Thyroid gland (tissue), 4 donors: ENCODE data around the gene FLAD1. TPM values are rescaled to one million over a fixed set of nuclear protein-coding genes. Genes with fewer than 3 reads are reported as not detected.
"Not testable (repeated sequence)": the region's sequence is repeated elsewhere in the genome, so short reads cannot be mapped to it uniquely, and the experiment has no call there.

Experiments
- DNase-seq, 2 donors: peaks; one replicate each; pipeline ENCODE4 v3.0.0-alpha.2; 2019
- H3K27ac ChIP-seq, 3 donors: fragments of 200-600 bp; sonication (generic); 1 replicate in 2 of 3; 2 replicates in 1 of 3; pipeline ENCODE4 v1.5.1; 2016 to 2019; ENCODE audit warnings: mild to moderate bottlenecking in 1 of 3, moderate library complexity in 1 of 3
- H3K27me3 ChIP-seq: fragments of 200-600 bp; sonication (generic); one replicate; pipeline ENCODE4 v1.5.1; 2019
- H3K36me3 ChIP-seq, 2 donors: fragments of 200-600 bp; sonication (generic); one replicate each; pipeline ENCODE4 v1.5.1; 2016 to 2019
- H3K4me1 ChIP-seq, 2 donors: fragments of 200-600 bp; sonication (generic); one replicate each; pipeline ENCODE4 v1.5.1; 2017 to 2019
- H3K4me3 ChIP-seq, 3 donors: fragments of 200-600 bp; sonication (generic); replicated peaks in 1 of 3; 1 replicate in 2 of 3; 2 replicates in 1 of 3; pipeline ENCODE4 v1.5.1; 2016; ENCODE audit warnings: mild to moderate bottlenecking in 1 of 3
- H3K9me3 ChIP-seq: fragments of 200-600 bp; sonication (generic); one replicate; pipeline ENCODE4 v1.5.1; 2017
- CTCF ChIP-seq, 6 experiments: fragments of 200-600 bp in 3 of 6; fragments of 450-650 bp in 3 of 6; sonication (generic) in 3 of 6; IDR thresholded peaks; one replicate each; pipeline ENCODE4 v1.5.1; 2016 to 2019; ENCODE audit warnings: antibody characterized with exemption in 6 of 6, mild to moderate bottlenecking in 2 of 6, inconsistent platforms in 1 of 6, moderate library complexity in 1 of 6
- POLR2A ChIP-seq, 2 donors: fragments of 450-650 bp; IDR thresholded peaks; one replicate each; pipeline ENCODE4 v1.6.1; 2017; ENCODE audit warnings: antibody characterized with exemption in 2 of 2, mild to moderate bottlenecking in 2 of 2, moderate library complexity in 1 of 2
- WGBS, 2 donors: methylation state at CpG; one replicate each; pipeline ENCODE4 v1.1.5; 2017; 5-methylcytosine and 5-hydroxymethylcytosine counted together
- intact Hi-C: fragments of 100-400 bp; cut with DNase I; formaldehyde crosslinking; loops from one replicate; pipeline ENCODE4 v1.15.1; 2023
- total RNA-seq, 4 donors: library from RNA; depleted of rRNA; stranded (reverse); fragments of >200 nt; gene quantifications; one replicate each; pipeline ENCODE4 v1.2.3, GENCODE V29; 2016

FLAD1 gene
- total RNA-seq, 4 donors from 2014 or later = 24.1 to 39.3 (median 31.1) TPM

DNA sequence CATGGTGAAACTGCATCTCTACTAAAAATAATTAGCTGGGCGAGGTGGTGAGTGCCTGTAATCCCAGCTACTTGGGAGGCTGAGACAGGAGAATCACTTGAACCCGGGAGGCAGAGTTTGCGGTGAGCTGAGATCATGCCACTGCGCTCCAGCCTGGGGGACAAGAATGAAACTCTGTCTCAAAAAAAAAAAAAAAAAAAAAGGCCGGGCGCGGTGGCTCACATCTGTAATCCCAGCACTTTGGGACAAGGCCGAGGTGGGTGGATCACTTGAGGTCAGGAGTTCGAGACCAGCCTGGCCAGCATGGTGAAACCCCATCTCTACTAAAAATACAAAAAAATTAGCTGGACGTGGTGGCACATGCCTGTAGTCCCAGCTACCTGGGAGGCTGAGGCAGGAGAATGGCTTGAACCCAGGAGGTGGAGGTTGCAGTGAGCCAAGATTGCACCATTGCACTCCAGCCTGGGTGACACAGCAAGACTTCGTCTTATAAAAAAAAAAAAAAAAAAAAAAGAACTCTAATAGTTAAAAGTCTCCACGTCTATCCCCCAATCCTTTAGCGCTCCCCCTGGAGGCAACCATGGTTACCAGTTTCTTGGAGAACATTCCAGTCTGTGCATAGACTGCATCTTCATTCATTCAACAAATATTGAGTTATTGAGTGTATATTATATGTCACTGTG is 12.3 kb downstream of the FLAD1 start:
- not testable (repeated sequence) for H3K27me3 ChIP-seq, H3K9me3 ChIP-seq, H3K36me3 ChIP-seq, H3K4me3 ChIP-seq, H3K27ac ChIP-seq
- WGBS, 2 donors = 66 to 67% methylated on average over 13 of the region's 13 CpGs
- intact Hi-C loops = loop anchor here (5.0 kb wide), 1 partner anchor 33 kb away; the partner anchor contains the start of gene PYGO2
- TF ChIP-seq CTCF (IDR thresholded peaks at IDR 0.05) = peak in 2 of 6 experiments; percentile 27 to 35
- peak; percentile 69 to 75 for DNase-seq
- peaks cover 15 to 16% of the 10 kb centered on the region in 2 donors for H3K4me1 ChIP-seq

DNA sequence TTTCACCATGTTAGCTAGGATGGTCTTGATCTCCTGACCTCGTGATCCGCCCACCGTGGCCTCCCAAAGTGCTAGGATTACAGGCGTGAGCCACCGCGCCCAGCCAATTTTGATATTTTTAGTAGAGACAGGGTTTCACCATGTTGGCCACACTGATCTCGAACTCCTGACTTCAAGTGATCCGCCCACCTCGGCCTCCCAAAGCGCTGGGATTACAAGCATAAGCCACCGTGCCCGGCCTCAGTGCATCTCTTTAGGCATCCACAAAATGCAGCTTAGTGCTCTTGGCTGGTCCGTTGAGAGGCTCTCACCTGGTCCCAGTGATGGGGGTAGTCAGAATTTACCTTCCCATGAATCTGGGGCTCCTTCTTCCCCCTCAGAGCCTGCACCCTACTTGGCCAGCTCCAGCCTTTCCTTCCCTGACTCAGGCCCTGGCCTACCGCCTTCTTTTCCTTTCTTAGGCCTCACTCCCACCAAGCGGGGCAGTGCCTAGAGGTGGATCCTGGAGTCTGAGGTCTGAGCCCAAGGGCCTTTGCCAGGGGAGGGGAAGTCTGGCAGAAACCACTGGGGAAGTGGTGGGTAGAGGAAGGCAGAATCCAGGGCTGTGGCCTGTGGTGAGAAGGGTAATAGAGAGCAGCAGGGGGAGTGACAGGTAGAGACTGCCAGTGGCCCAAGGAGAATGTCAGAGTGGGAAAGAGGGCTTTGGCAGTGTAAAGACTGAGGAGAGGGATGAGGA is 14.0 kb downstream of the FLAD1 start:
- Histone ChIP-seq H3K9me3 (no peaks in the 10 kb centered on the region), H3K36me3 (no peaks in the 10 kb centered on the region), H3K27me3 (no peaks in the 10 kb centered on the region), H3K27ac (no peak overlapping the region), H3K4me1 (peaks cover 15 to 16% of the 10 kb centered on the region in 2 donors), H3K4me3 (no peak overlapping the region)
- intact Hi-C loops = loop anchor here (5.0 kb wide), 1 partner anchor 35 kb away; the partner anchor contains the start of gene PYGO2
- TF ChIP-seq CTCF (IDR thresholded peaks at IDR 0.05) = no peak
- TF ChIP-seq POLR2A (IDR thresholded peaks at IDR 0.05) = no peak
- DNase-seq = no peak
- WGBS, 2 donors = 82 to 83% methylated on average over 15 of the region's 15 CpGs

DNA sequence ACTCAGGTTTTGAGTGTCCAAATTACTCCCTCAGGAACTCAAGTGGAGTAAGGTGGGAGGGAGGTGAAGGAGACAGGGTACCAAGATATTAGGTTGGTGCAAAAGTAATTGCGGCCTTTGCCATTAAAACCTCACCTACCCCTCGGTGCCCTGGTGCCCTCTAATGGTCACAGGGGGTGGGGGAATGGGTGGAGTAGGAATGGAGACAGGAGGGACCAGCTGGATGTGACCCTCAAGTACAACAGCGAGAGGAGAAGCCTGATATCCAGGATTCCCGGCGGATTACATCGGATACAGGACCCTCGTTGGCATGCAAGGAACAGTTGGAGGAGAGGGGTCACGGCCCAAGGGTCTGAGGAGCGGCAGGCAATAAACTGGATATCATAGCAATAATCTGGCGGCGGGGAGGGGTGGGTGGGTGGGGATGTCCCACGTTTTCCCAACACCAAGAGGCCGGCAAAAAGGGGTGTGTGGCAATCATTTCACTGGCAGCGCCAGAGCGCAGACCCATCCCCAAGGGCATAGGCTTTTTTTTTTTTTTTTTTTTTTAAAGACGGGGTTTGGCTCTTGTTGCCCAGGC is 15.1 kb downstream of the FLAD1 start:
- Histone ChIP-seq H3K9me3 (no peaks in the 10 kb centered on the region), H3K4me3 (no peak overlapping the region), H3K4me1 (peaks cover 15 to 16% of the 10 kb centered on the region in 2 donors), H3K27me3 (no peaks in the 10 kb centered on the region), H3K27ac (no peak overlapping the region), H3K36me3 (no peaks in the 10 kb centered on the region)
- intact Hi-C loops = loop anchor here (5.0 kb wide), 1 partner anchor 36 kb away; the partner anchor contains the start of gene PYGO2
- 76 to 78% methylated on average over 16 of the region's 16 CpGs for WGBS, 2 donors
- no peak for TF ChIP-seq POLR2A (IDR thresholded peaks at IDR 0.05)
- no peak for TF ChIP-seq CTCF (IDR thresholded peaks at IDR 0.05)
- no peak for DNase-seq

DNA sequence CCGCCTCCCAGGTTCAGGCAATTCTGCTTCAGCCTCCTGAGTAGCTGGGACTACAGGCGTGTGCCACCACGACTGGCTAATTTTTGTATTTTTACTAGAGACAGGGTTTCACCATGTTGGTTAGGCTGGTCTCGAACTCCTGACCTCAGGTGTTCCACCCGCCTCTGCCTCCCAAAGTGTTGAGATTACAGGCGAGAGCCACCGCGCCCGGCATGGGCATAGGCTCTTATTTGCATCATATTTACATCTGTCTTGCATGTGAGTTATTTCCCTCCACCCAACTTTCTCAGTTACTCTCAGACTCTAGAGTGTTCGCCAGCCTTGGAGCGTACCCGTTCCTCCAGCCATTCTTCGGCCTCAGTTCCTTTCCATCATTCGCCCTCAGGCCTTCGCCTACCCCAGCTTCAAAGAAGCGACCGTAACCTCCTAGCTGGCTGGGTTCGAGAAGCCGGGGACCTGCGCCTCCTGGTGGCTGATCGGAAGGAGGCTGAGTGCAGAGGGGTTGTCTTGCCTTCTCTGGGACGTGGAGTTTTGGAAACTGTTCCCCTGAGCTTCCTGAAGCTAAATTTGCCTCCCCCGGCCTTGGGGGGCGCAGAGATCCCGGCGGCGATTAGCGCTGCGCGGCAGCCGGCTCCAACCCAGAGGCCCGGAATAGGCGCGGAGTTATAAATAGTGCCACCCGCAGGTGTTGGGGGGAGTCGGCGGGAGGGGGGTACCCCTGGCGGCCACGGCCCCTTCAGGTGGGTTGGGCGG is 15.8 kb downstream of the FLAD1 start:
- peak overlapping the region in 1 of 3 donors; percentile 86 for H3K4me3 ChIP-seq
- peak in 1 of 2 donors; percentile 51 for DNase-seq
- H3K27me3 ChIP-seq = no peaks in the 10 kb centered on the region
- no peaks in the 10 kb centered on the region for H3K36me3 ChIP-seq
- intact Hi-C loops = loop anchor here (5.0 kb wide), 1 partner anchor 37 kb away; the partner anchor contains the start of gene PYGO2
- H3K27ac ChIP-seq = peak overlapping the region in 2 of 3 donors; percentile 95 to 99
- H3K9me3 ChIP-seq = no peaks in the 10 kb centered on the region
- TF ChIP-seq CTCF (IDR thresholded peaks at IDR 0.05) (peak; percentile 33 to 70 (median 63)), POLR2A (IDR thresholded peaks at IDR 0.05) (no peak)
- WGBS, 2 donors = 21 to 22% methylated on average over 30 to 31 of the region's 40 CpGs
- peaks cover 16 to 18% of the 10 kb centered on the region in 2 donors for H3K4me1 ChIP-seq
